ENCODE measurements around the gene S100P.

The S100P gene

GRCh38 chr4:6702761-6703160 is 9.1 kb downstream of the S100P start:
- no peak overlapping the region for H3K4me3 ChIP-seq (ENCODE audit: low read depth, low read length)
- TF ChIP-seq CTCF (IDR thresholded peaks at IDR 0.05; ENCODE audit: low read depth, low read length), result no peak

GRCh38 chr4:6703786-6704185 is 10.1 kb downstream of the S100P start:
- no peak for TF ChIP-seq CTCF (IDR thresholded peaks at IDR 0.05; ENCODE audit: low read depth, low read length)
- H3K4me3 ChIP-seq (ENCODE audit: low read depth, low read length), result no peak overlapping the region

GRCh38 chr4:6705646-6706045 is 12.0 kb downstream of the S100P start:
- H3K4me3 ChIP-seq (ENCODE audit: low read depth, low read length), result no peak overlapping the region
- no peak for TF ChIP-seq CTCF (IDR thresholded peaks at IDR 0.05; ENCODE audit: low read depth, low read length)

GRCh38 chr4:6706173-6706572 is 12.5 kb downstream of the S100P start:
- no peak for TF ChIP-seq CTCF (IDR thresholded peaks at IDR 0.05; ENCODE audit: low read depth, low read length)
- H3K4me3 ChIP-seq (ENCODE audit: low read depth, low read length), result no peak overlapping the region

- H3K4me3 ChIP-seq (ENCODE audit: low read depth, low read length), result peak within 1 kb of the TSS; percentile 94
- TF ChIP-seq CTCF (IDR thresholded peaks at IDR 0.05; ENCODE audit: low read depth, low read length), result no peak
Measured at GRCh38 chr4:6709230-6710114, 15.8 kb downstream of the S100P start, which contains the start of gene MRFAP1L1. Gene MRFAP1L1, minus strand, starts transcription at chr4:6709865. Its CDS starts 236 bp downstream, at chr4:6709629.

- H3K4me3 ChIP-seq (ENCODE audit: low read depth, low read length), result peak overlapping the region; percentile 94
- no peak for TF ChIP-seq CTCF (IDR thresholded peaks at IDR 0.05; ENCODE audit: low read depth, low read length)
Measured at GRCh38 chr4:6710282-6710681, 16.6 kb downstream of the S100P start.

- no peak for TF ChIP-seq CTCF (IDR thresholded peaks at IDR 0.05; ENCODE audit: low read depth, low read length)
- no peak overlapping the region for H3K4me3 ChIP-seq (ENCODE audit: low read depth, low read length)
Measured at GRCh38 chr4:6710996-6711395, 17.3 kb downstream of the S100P start.

All from WI38 (cell line).